Measurements from ENCODE around the gene CFAP251.
A peak's percentile ranks its signal among the peaks of the same experiment; 100 is the strongest.
"Not testable (repeated sequence)": the region's sequence is repeated elsewhere in the genome, so short reads cannot be mapped to it uniquely, and the experiment has no call there.

The CFAP251 gene

GRCh38 chr12:121899590-121899989, 18.8 kb upstream of the CFAP251 start:
- FAIRE-seq (no peak), DNase-seq (ENCODE audit: insufficient read length, low spot score) (no peak)

DNA sequence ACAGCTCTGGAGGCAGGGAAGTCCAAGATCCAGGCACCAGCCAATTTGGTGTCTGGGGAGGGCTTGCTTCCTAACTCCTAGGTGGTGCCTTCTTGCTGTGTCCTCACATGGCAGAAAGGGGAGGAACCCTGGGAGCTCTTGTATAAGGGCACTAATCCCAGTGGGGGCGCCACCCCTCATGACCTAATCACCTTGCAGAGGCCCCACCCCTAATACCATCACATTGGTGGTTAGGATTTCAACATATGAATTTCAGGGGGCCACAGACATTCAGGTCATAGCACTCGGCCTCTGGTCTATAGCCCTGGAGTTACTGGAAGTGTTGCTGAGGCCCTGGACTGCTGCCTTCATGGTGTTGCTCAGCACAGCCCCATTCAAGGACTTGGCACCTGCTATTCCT, 15.2 kb upstream of the CFAP251 start:
- FAIRE-seq = no peak

DNA sequence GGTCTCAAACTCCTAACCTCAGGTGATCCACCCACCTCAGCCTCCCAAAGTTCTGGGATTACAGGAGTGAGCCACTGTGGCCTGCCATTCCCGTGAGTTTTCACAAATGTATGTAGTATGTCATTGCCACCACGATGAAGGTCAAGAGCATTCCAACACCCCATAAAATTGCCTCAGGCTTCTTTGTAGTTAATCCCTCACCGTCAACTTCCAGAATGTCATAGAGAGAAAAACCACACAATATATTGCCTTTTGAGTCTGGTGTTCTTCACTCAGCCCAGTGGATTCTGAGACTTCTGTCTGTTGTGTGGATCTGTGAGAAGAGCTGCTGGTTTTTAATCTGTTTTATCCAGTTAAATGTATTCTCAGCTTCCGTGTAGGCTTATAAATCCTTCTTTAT, 12.6 kb upstream of the CFAP251 start:
- no peak for FAIRE-seq
- no peak for DNase-seq (ENCODE audit: insufficient read length, low spot score)

More for the DNA sequence above, 15.2 kb upstream of the CFAP251 start:
- DNase-seq (ENCODE audit: insufficient read length, low spot score) = no peak

DNA sequence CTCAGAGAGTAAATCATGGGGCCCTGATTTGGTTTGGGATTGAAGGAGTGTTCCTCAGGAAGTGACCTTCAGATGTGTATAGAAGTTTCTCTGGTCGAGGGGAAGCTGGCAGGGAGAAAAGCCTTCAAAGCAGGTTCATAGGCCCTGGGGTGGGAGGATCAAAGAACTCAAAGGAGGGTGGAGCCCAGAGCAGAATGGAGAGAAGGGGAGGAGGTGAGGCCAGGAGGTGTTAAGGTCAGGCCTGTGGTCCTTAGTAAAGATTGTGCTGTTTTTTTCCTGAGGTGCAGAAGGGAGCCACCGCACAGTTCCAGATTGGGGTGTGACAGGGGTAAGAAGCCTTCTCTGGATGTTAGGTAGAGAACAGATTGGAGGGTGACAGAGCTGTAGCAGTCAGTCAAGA, 9.7 kb upstream of the CFAP251 start:
- FAIRE-seq (no peak), DNase-seq (ENCODE audit: insufficient read length, low spot score) (no peak)

GRCh38 chr12:121911824-121912585, 6.4 kb upstream of the CFAP251 start:
- FAIRE-seq = peak; percentile 67
- DNase-seq (ENCODE audit: insufficient read length, low spot score) = no peak

DNA sequence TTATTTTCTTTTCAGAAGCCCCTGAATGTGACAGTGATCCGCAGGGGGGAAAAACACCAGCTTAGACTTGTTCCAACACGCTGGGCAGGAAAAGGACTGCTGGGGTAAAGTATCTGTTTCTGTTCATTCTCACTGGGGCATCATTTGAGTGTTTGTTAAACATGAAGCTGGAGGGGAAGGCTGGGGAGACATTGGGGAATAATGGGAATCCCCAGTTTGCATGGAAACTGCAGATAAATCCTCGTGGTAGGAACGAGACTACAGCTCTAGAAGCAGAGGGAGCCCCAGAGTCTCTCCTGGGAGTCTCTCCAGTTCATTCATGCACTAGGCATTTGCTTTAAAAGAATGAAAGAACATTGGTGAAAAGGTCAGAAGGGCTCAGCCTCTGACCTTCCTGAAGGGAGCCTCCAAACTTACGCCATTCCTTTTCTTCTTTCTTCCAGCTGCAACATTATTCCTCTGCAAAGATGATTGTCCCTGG, 2.5 kb upstream of the CFAP251 start:
- FAIRE-seq (no peak), DNase-seq (ENCODE audit: insufficient read length, low spot score) (no peak)

- DNase-seq (ENCODE audit: insufficient read length, low spot score) (no peak), FAIRE-seq (no peak)
Measured at GRCh38 chr12:121916719-121917118, 1.7 kb upstream of the CFAP251 start.

DNA sequence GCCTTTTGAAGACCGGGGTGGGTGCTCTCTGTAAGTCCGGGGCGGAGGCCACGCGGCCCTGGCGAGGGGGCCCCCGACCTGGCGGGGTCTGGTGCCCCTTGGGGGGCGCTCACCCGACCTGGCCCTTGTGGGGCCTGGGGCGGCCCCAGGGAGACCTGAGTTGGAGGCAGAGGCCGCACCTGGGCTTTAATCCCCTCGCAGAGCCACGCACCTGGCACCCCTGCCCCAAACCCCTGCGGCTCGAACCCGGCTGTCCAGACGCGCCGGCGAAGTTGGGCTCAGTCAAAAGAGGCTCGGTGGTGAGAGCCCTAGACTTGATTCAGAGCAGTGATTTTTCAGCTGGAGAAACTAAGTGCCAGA, 267 bp downstream of the CFAP251 start:
- no peak for DNase-seq (ENCODE audit: insufficient read length, low spot score)
- no peak for FAIRE-seq

DNA sequence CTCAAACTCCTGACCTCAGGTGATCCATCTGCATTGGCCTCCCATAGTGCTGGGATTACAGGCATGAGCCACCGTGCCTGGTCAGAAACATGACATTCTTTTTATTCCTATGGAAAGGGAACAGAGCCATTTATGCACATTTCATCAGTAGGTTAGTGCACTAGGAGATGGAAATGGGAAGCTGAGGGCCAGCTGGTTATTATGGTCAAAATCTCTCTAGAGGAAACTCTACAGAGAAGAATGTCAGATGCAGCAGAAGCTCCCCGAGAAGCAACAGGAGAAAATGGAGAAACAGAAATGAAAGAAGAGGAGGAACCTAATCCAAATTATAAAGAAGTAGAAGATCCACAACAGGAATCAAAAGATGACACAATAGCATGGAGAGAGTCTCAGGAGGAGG, 2.7 kb downstream of the CFAP251 start:
- FAIRE-seq (no peak), DNase-seq (ENCODE audit: insufficient read length, low spot score) (no peak)

DNA sequence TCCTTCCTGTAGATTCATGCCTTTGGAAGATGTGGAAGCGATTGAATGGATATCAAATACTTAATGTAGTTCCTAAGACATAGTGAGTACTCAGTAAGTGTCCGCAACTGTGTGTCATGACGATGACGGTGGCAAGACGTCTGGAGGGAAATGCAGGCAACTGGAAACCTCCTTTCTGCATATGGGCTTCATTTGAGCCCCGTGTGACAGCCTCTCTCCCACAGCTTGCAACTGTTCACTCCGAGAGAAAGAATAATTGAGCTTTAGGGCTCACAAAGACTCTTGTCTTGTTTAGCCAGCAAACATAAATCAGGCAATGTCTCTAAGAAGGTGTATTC, 6.9 kb downstream of the CFAP251 start:
- DNase-seq (ENCODE audit: insufficient read length, low spot score) = no peak
- no peak for FAIRE-seq

DNA sequence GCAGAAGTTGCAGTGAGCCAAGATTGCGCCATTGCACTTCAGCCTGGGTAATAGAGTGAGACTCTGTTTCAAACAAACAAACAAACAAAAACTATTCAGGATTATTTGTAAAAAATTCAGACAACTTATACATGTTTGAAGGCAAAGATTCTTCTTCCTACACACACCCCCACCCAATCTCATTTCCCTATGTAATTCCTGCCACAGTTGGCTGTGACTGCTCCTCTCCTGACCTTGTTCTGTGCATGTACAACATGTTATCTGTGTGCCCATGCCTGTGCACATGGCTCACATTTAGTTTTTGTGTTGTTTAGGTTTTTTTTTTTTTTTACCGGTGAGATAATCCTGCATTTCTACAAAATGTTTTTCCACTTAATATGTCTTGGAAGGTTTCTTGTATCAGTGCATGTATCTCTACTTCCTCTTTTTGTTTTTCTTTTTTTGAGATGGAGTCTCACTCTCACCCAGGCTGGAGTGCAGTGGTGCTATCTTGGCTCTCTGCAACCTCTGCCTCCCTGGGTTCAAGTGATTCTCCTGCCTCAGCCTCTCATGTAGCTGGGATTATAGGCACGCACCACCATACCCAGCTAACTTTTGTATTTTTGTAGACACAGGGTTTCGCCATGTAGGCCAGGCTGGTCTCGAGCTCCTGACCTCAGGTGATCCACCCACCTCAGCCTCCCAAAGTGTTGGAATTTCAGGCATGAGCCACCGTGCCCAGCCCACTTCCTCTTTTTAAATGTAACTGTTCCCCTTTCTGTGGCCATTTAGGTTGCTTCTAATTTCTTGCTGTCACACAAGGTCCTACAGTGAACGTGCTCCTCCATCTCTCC, 8.7 kb downstream of the CFAP251 start:
- FAIRE-seq (no peak), DNase-seq (ENCODE audit: insufficient read length, low spot score) (no peak)

- no peak for FAIRE-seq
Measured at GRCh38 chr12:121927813-121928212, 9.4 kb downstream of the CFAP251 start.

DNA sequence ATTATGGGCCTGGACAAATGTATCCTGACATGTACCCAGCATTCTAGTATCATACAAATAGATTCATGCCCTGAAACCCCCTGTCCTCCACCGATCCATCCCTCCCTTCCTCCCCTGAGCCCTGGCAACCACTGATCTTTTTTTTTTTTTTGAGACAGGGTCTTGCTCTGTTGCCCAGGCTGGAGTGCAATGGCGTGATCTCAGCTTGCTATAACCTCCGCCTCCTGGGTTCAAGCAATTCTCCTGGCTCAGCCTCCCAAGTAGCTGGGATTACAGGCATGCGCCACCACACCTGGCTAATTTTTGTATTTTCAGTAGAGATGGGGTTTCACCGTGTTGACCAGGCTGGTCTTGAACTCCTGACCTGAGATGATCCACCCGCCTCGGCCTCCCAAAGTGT, 11.2 kb downstream of the CFAP251 start:
- not testable (repeated sequence) for FAIRE-seq; DNase-seq (ENCODE audit: insufficient read length, low spot score)

More at GRCh38 chr12:121927813-121928212, 9.4 kb downstream of the CFAP251 start:
- DNase-seq (ENCODE audit: insufficient read length, low spot score) = no peak

DNA sequence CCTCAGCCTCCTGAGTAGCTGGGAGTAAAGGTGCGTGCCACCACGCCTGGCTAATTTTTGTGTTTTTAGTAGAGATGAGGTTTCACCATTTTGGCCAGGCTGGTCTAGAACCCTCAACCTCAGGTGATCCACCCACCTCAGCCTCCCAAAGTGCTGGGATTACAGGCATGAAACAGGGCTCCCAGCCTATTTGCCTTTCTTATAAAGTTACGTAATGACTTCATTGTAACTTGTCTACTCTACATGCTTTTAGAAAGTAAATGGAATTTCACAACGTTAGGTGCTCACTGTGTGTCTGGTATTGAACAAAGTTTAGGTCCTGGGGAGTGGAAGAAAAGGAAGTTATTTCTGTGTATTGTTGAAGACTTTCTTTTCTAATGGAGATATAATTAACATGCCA, 12.5 kb downstream of the CFAP251 start:
- DNase-seq (ENCODE audit: insufficient read length, low spot score) (no peak), FAIRE-seq (no peak)

DNA sequence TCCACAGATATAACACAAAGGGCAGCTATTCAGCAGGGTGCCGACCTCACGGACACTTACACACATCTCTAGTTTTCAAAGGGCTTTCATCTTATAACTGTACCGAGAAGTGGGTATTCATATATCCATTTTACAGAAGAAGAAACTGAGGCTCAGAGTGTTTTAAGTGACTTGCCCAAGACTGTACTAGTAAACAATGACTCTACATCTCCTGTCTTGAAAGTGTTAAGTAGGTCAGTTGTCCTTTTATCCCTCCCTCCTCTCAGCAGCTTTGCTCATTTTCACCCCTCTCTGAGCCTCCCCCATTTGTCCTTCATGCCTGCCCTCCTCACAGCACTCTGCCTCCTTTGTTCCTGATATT, 13.8 kb downstream of the CFAP251 start:
- DNase-seq (ENCODE audit: insufficient read length, low spot score) = no peak
- no peak for FAIRE-seq

GRCh38 chr12:121932914-121933521, 14.6 kb downstream of the CFAP251 start:
- FAIRE-seq = no peak
- DNase-seq (ENCODE audit: insufficient read length, low spot score) = no peak

GRCh38 chr12:121933522-121934308, 15.3 kb downstream of the CFAP251 start:
- DNase-seq (ENCODE audit: insufficient read length, low spot score) (no peak), FAIRE-seq (no peak)

- FAIRE-seq (no peak), DNase-seq (ENCODE audit: insufficient read length, low spot score) (no peak)
Measured at GRCh38 chr12:121934309-121934664, 15.9 kb downstream of the CFAP251 start.

DNA sequence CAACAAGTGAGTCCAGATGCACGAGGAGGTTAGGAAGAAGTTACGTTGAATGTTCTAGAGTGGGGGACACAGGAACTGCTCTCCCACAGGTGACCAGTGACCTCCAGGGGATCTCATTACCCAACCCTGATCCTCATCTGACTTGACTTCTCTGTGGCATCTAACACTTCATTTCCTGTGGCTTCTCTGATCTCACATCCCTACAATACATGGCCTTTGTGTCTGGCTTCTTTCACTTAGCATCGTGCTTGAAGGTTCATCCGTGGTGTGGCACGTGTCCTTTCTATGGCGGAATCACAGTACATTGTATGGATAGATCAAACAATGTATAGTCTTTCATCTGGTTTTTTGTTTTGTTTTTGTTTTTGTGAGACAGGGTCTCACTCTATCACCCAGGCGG, 19.3 kb downstream of the CFAP251 start:
- FAIRE-seq = no peak
- no peak for DNase-seq (ENCODE audit: insufficient read length, low spot score)

GRCh38 chr12:121939186-121939585, 20.8 kb downstream of the CFAP251 start:
- DNase-seq (ENCODE audit: insufficient read length, low spot score) = no peak
- FAIRE-seq = peak; percentile 31
